BJ (cell line): ENCODE results near the gene HOMER3. TPM values are rescaled to one million over a fixed set of nuclear protein-coding genes. Genes with fewer than 3 reads are reported as not detected.

Experiments used
- CTCF ChIA-PET: fragments of 350-600 bp; formaldehyde crosslinking; extraction: SDS; loops from one replicate; lab custom pipeline; 2021; ENCODE audit warnings: antibody characterized with exemption, inconsistent platforms; lab: Yijun Ruan, JAX
- POLR2A ChIA-PET: fragments of 300-600 bp; sonication (Branson Sonifier 250); formaldehyde crosslinking; extraction: SDS; loops from one replicate; lab custom pipeline; 2021; ENCODE audit warnings: antibody characterized with exemption; lab: Charles Lee
- DNase-seq: peaks from one replicate; pipeline ENCODE4 v3.0.0-alpha.2; 2011; ENCODE audit warnings: low read depth
- H3K27me3 ChIP-seq: 2 replicates; pipeline ENCODE4 v1.6.0; 2011; ENCODE audit warnings: low read length; ENCODE audit not compliant: control insufficient read depth, insufficient read depth
- H3K36me3 ChIP-seq: 2 replicates; pipeline ENCODE4 v1.5.1; 2011; ENCODE audit warnings: low read length; ENCODE audit not compliant: control insufficient read depth, insufficient read depth
- H3K4me3 ChIP-seq: 2 replicates; pipeline ENCODE4 v1.5.1; 2011; ENCODE audit warnings: low read depth, mild to moderate bottlenecking, control low read depth, low read length
- CTCF ChIP-seq: IDR thresholded peaks from 2 replicates; pipeline ENCODE4 v1.5.1; 2011; ENCODE audit warnings: low read depth, mild to moderate bottlenecking, control low read depth, inconsistent platforms, low read length, moderate library complexity; ENCODE audit not compliant: insufficient read depth
- polyA plus RNA-seq: library from polyadenylated mRNA; depleted of rRNA; stranded (reverse); fragments of >200 nt; gene quantifications from 2 replicates; pipeline ENCODE4 v1.2.3, GENCODE V29; 2011

Gene HOMER3
- polyA plus RNA-seq, 1 experiment: 55.3 TPM

- CTCF ChIA-PET: interaction anchor here (0.9 to 4.7 kb wide), 5 partner anchors 10 to 442 kb away, joined by 3 to 33 read pairs (median 4); no protein-coding TSS in a partner anchor
- Histone ChIP-seq H3K4me3 (no peak overlapping the region), H3K36me3 (0 out of 2 replicates have a peak, but pooled peaks cover 2% of the 10 kb centered on the region), H3K27me3 (peaks cover 7% of the 10 kb centered on the region)
- no peak for TF ChIP-seq CTCF
- POLR2A ChIA-PET: interaction anchor here (0.7 kb wide), 1 partner anchor 25 kb away, joined by 3 read pairs; the partner anchor contains the start of gene COPE
- DNase-seq: no peak
These were observed 47.3 kb downstream of the HOMER3 start for GRCh38 chr19:18893587-18894253.

GRCh38 chr19:18889949-18890745 is 50.9 kb downstream of the HOMER3 start:
- no peak for DNase-seq
- TF ChIP-seq CTCF: no peak
- Histone ChIP-seq H3K4me3 (no peak overlapping the region), H3K36me3 (no peaks in the 10 kb centered on the region), H3K27me3 (peaks cover 7% of the 10 kb centered on the region)
- CTCF ChIA-PET: interaction anchor here (0.6 to 3.1 kb wide), 2 partner anchors 23 kb away, joined by 3 to 11 read pairs; no protein-coding TSS in a partner anchor
- POLR2A ChIA-PET: no interaction called here

GRCh38 chr19:18886972-18887371 is 54.0 kb downstream of the HOMER3 start:
- Histone ChIP-seq H3K4me3 (no peak overlapping the region), H3K27me3 (no peaks in the 10 kb centered on the region), H3K36me3 (no peaks in the 10 kb centered on the region)
- DNase-seq: no peak
- TF ChIP-seq CTCF: no peak
- POLR2A ChIA-PET: no interaction called here
- CTCF ChIA-PET: no interaction called here

GRCh38 chr19:18883526-18884304 is 57.3 kb downstream of the HOMER3 start:
- Histone ChIP-seq H3K36me3 (no peaks in the 10 kb centered on the region), H3K27me3 (no peaks in the 10 kb centered on the region), H3K4me3 (no peak overlapping the region)
- ChIA-PET CTCF (interaction anchor here (0.7 to 2.4 kb wide), 3 partner anchors 8 to 114 kb away, joined by 3 to 8 read pairs (median 3); no protein-coding TSS in a partner anchor), POLR2A (no interaction called here)
- DNase-seq: no peak
- TF ChIP-seq CTCF: no peak
